GM18907 (cell line): ENCODE measurements around the gene GRK5.
"Not testable (repeated sequence)": the region's sequence is repeated elsewhere in the genome, so short reads cannot be mapped to it uniquely, and the experiment has no call there.

Source experiments
- ATAC-seq: cut with Tn5 transposase; IDR thresholded peaks from one replicate; pipeline ENCODE4 v1.9.1; 2021; ENCODE audit warnings: mild to moderate bottlenecking, moderate library complexity; ENCODE audit not compliant: unreplicated experiment

The GRK5 gene

GRCh38 chr10:119207366-119207666 lies at the start of gene GRK5:
Gene GRK5, plus strand, starts transcription at chr10:119207571. Its CDS starts 347 bp downstream, at chr10:119207918.
- ATAC-seq = peak; percentile 75

GRCh38 chr10:119159332-119159731 lies 48.0 kb upstream of the GRK5 start:
- no peak for ATAC-seq

GRCh38 chr10:119161680-119162451 lies 45.5 kb upstream of the GRK5 start:
- ATAC-seq = no peak

- ATAC-seq = no peak
These were observed 44.8 kb upstream of the GRK5 start for GRCh38 chr10:119162452-119163092.

GRCh38 chr10:119165171-119166117 lies 41.9 kb upstream of the GRK5 start, which contains the start of gene SFXN4:
Gene SFXN4, minus strand, starts transcription at chr10:119165714. Its CDS starts 67 bp downstream, at chr10:119165647.
- ATAC-seq = peak; percentile 91

- ATAC-seq = peak; percentile 7
These were observed 41.3 kb upstream of the GRK5 start for GRCh38 chr10:119166118-119166500.

GRCh38 chr10:119166564-119166963 lies 40.8 kb upstream of the GRK5 start:
- no peak for ATAC-seq

- no peak for ATAC-seq
These were observed 40.3 kb upstream of the GRK5 start for GRCh38 chr10:119167041-119167440.

GRCh38 chr10:119174109-119174508 lies 33.3 kb upstream of the GRK5 start:
- ATAC-seq = no peak

GRCh38 chr10:119176166-119176565 lies 31.2 kb upstream of the GRK5 start:
- ATAC-seq = no peak

- ATAC-seq = peak; percentile 19
These were observed 29.5 kb upstream of the GRK5 start for GRCh38 chr10:119177708-119178371.

- peak; percentile 92 for ATAC-seq
These were observed 28.8 kb upstream of the GRK5 start, which contains the start of gene PRDX3 for GRCh38 chr10:119178372-119179119. Gene PRDX3, minus strand, starts transcription at chr10:119178812. Its CDS starts 22 bp downstream, at chr10:119178790.

- not testable (repeated sequence) for ATAC-seq
These were observed 26.4 kb upstream of the GRK5 start for GRCh38 chr10:119180850-119181400.

GRCh38 chr10:119183664-119184412 lies 23.5 kb upstream of the GRK5 start:
- no peak for ATAC-seq

- ATAC-seq = peak; percentile 55
These were observed 17.5 kb upstream of the GRK5 start for GRCh38 chr10:119189811-119190282.

- ATAC-seq = no peak
These were observed 17.0 kb upstream of the GRK5 start for GRCh38 chr10:119190353-119190752.

GRCh38 chr10:119190954-119191785 lies 16.2 kb upstream of the GRK5 start:
- no peak for ATAC-seq

GRCh38 chr10:119191881-119192280 lies 15.5 kb upstream of the GRK5 start:
- ATAC-seq = no peak
